Neural crest cell (in vitro differentiated cells): Measurements from ENCODE around the gene APBB1IP. TPM values are rescaled to one million over a fixed set of nuclear protein-coding genes. Genes with fewer than 3 reads are reported as not detected.

ENCODE experiments used
- DNase-seq: peaks from one replicate; pipeline ENCODE4 v3.0.0; 2021; ENCODE audit warnings: low read depth, mixed read lengths, low spot score
- H3K27ac Mint-ChIP-seq: one replicate; pipeline ENCODE4 v1.8.0; 2021; ENCODE audit warnings: mild to moderate bottlenecking, mixed read lengths; ENCODE audit not compliant: unreplicated experiment
- H3K27me3 Mint-ChIP-seq: 2 replicates; pipeline ENCODE4 v1.8.0; 2021; ENCODE audit warnings: low read depth, mild to moderate bottlenecking, mixed read lengths
- H3K36me3 Mint-ChIP-seq: 2 replicates; pipeline ENCODE4 v1.8.0; 2021; ENCODE audit warnings: low read depth, mild to moderate bottlenecking, mixed read lengths
- H3K4me1 Mint-ChIP-seq: 2 replicates; pipeline ENCODE4 v1.8.0; 2021; ENCODE audit warnings: mixed read lengths
- H3K4me3 Mint-ChIP-seq: one replicate; pipeline ENCODE4 v1.8.0; 2021; ENCODE audit warnings: mild to moderate bottlenecking, mixed read lengths
- H3K9me3 Mint-ChIP-seq: 2 replicates; pipeline ENCODE4 v1.8.0; 2021; ENCODE audit warnings: mixed read lengths
- CTCF ChIP-seq: fragments of 200-600 bp; sonication (generic); conservative IDR thresholded peaks from 2 replicates; pipeline ENCODE4 v1.5.0; 2021; ENCODE audit warnings: antibody characterized with exemption, mild to moderate bottlenecking
- total RNA-seq: library from RNA; stranded (reverse); gene quantifications from 2 replicates; pipeline ENCODE4 v1.2.1, GENCODE V29; 2021

The APBB1IP gene
- total RNA-seq, 1 donor from 2014 or later = not detected

GRCh38 chr10:26445411-26446031, 7.4 kb downstream of the APBB1IP start:
- TF ChIP-seq CTCF = no peak
- H3K27ac Mint-ChIP-seq = no peak overlapping the region
- H3K27me3 Mint-ChIP-seq = peaks cover 11% of the 10 kb centered on the region
- no peaks in the 10 kb centered on the region for H3K9me3 Mint-ChIP-seq
- no peaks in the 10 kb centered on the region for H3K36me3 Mint-ChIP-seq
- no peak for DNase-seq
- no peak overlapping the region for H3K4me3 Mint-ChIP-seq
- peaks cover 14% of the 10 kb centered on the region for H3K4me1 Mint-ChIP-seq

DNA sequence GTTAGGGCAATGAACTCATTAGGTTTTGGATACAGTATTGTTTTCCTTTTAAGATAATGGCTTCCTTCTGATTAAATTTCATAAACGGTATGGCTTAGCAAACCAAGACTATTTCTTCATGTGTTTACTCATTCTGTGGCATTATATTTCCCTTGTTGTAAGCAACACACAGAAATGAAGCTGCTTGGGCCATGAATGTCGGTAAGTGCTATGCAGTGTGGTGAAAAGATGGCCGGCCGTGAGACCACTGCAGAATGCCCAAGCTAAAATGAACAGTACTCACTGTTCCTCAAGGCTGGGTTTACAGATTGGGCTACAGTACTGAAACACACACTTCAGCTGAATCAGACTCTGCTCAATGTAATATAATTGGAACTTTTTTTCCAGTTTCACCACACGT, 8.1 kb downstream of the APBB1IP start:
- Mint-ChIP-seq H3K9me3 (no peaks in the 10 kb centered on the region), H3K4me1 (peaks cover 17% of the 10 kb centered on the region), H3K27ac (no peak overlapping the region), H3K4me3 (no peak overlapping the region), H3K36me3 (no peaks in the 10 kb centered on the region), H3K27me3 (peaks cover 8% of the 10 kb centered on the region)
- DNase-seq = no peak
- TF ChIP-seq CTCF = no peak

GRCh38 chr10:26448292-26448691, 10.2 kb downstream of the APBB1IP start:
- TF ChIP-seq CTCF = peak; percentile 28
- H3K36me3 Mint-ChIP-seq = no peaks in the 10 kb centered on the region

GRCh38 chr10:26448706-26449435, 10.7 kb downstream of the APBB1IP start:
- H3K9me3 Mint-ChIP-seq = no peaks in the 10 kb centered on the region
- peak overlapping the region; percentile 31 for H3K27ac Mint-ChIP-seq
- no peak for TF ChIP-seq CTCF
- no peak overlapping the region for H3K4me3 Mint-ChIP-seq
- DNase-seq = no peak
- peaks cover 17% of the 10 kb centered on the region for H3K4me1 Mint-ChIP-seq
- no peaks in the 10 kb centered on the region for H3K36me3 Mint-ChIP-seq
- H3K27me3 Mint-ChIP-seq = peaks cover 3% of the 10 kb centered on the region

More at GRCh38 chr10:26448292-26448691, 10.2 kb downstream of the APBB1IP start:
- H3K4me3 Mint-ChIP-seq = no peak overlapping the region
- no peak for DNase-seq
- H3K27ac Mint-ChIP-seq = no peak overlapping the region
- peaks cover 17% of the 10 kb centered on the region for H3K4me1 Mint-ChIP-seq
- H3K9me3 Mint-ChIP-seq = no peaks in the 10 kb centered on the region
- peaks cover 3% of the 10 kb centered on the region for H3K27me3 Mint-ChIP-seq

GRCh38 chr10:26449726-26450125, 11.6 kb downstream of the APBB1IP start:
- Mint-ChIP-seq H3K4me1 (peaks cover 17% of the 10 kb centered on the region), H3K36me3 (no peaks in the 10 kb centered on the region), H3K4me3 (no peak overlapping the region), H3K9me3 (no peaks in the 10 kb centered on the region), H3K27ac (no peak overlapping the region), H3K27me3 (peaks cover 3% of the 10 kb centered on the region)
- no peak for TF ChIP-seq CTCF
- DNase-seq = no peak
